CD4-positive, alpha-beta T cell (primary cell): Measurements from ENCODE around the gene TMEM43. TPM values are rescaled to one million over a fixed set of nuclear protein-coding genes. Genes with fewer than 3 reads are reported as not detected.

ENCODE experiments used
- ATAC-seq: fragments of 200-7000 bp; cut with Tn5 transposase; one replicate; pipeline ENCODE4 v1.10.0; 2022; ENCODE audit warnings: mild to moderate bottlenecking; ENCODE audit not compliant: poor library complexity
- CTCF ChIA-PET: fragments of 350-600 bp; sonication (Branson Sonifier 250); formaldehyde crosslinking; loops from one replicate; lab custom pipeline; 2021; ENCODE audit warnings: antibody characterized with exemption, inconsistent platforms; lab: Charles Lee
- POLR2A ChIA-PET: fragments of 350-600 bp; sonication (Branson Sonifier 250); formaldehyde crosslinking; loops from one replicate; lab custom pipeline; 2021; ENCODE audit warnings: antibody characterized with exemption, inconsistent platforms; lab: Charles Lee
- DNase-seq, 14 experiments: peaks; one replicate each; pipeline ENCODE4 v3.0.0-alpha.2; 2013 to 2020; ENCODE audit warnings: mixed read lengths in 2 of 14
- H3K27ac ChIP-seq, 2 donors: one replicate each; pipeline versions ENCODE4 v1.5.1 to v1.7.0; 2013; ENCODE audit warnings: low read length in 2 of 2, low read depth in 1 of 2, mild to moderate bottlenecking in 1 of 2
- H3K27me3 ChIP-seq, 2 experiments: 1 replicate in 1 of 2; 2 replicates in 1 of 2; pipeline versions ENCODE4 v1.6.1 to v1.7.0; 2013; ENCODE audit warnings: low read length in 2 of 2, control low read depth in 1 of 2, mild to moderate bottlenecking in 1 of 2, moderate library complexity in 1 of 2; ENCODE audit not compliant: insufficient read depth in 2 of 2, control insufficient read depth in 1 of 2
- H3K36me3 ChIP-seq: one replicate; pipeline ENCODE4 v1.6.1; 2013; ENCODE audit warnings: low read length, control low read depth; ENCODE audit not compliant: insufficient read depth
- H3K4me1 ChIP-seq: one replicate; pipeline ENCODE4 v1.6.1; 2013; ENCODE audit warnings: low read length, control low read depth; ENCODE audit not compliant: insufficient read depth
- H3K4me3 ChIP-seq: one replicate; pipeline ENCODE4 v1.5.1; 2013; ENCODE audit warnings: mild to moderate bottlenecking, low read length, moderate library complexity
- H3K9me3 ChIP-seq, 2 experiments: 1 replicate in 1 of 2; 2 replicates in 1 of 2; pipeline versions ENCODE4 v1.6.1 to v1.7.0; 2013; ENCODE audit warnings: low read length in 2 of 2, mild to moderate bottlenecking in 2 of 2, control low read depth in 1 of 2, moderate library complexity in 1 of 2; ENCODE audit not compliant: control insufficient read depth in 1 of 2, insufficient read depth in 1 of 2
- H3K27ac Mint-ChIP-seq: one replicate; pipeline ENCODE4 v1.8.0; 2020; ENCODE audit warnings: mixed read lengths
- H3K27me3 Mint-ChIP-seq: one replicate; pipeline ENCODE4 v1.8.0; 2021; ENCODE audit warnings: mixed read lengths
- H3K36me3 Mint-ChIP-seq: one replicate; pipeline ENCODE4 v1.8.0; 2021; ENCODE audit warnings: low read depth, mixed read lengths
- H3K4me1 Mint-ChIP-seq: one replicate; pipeline ENCODE4 v1.8.0; 2021; ENCODE audit warnings: low read depth, mixed read lengths
- H3K4me3 Mint-ChIP-seq: one replicate; pipeline ENCODE4 v1.8.0; 2020; ENCODE audit warnings: mild to moderate bottlenecking, mixed read lengths
- H3K9me3 Mint-ChIP-seq: one replicate; pipeline ENCODE4 v1.8.0; 2020; ENCODE audit warnings: mixed read lengths
- intact Hi-C, 2 experiments: fragments of 100-400 bp; cut with DNase I in 1 of 2; cut with micrococcal nuclease in 1 of 2; formaldehyde crosslinking; loops; one replicate each; pipeline versions ENCODE4 v1.15.1 to v1.9.0; 2023 to 2025; cut with DNase I, micrococcal nuclease
- total RNA-seq, 174 experiments: library from RNA in 2 of 174; stranded (reverse) in 2 of 174; gene quantifications; one replicate each; pipeline ENCODE4 v1.2.3 and lab custom pipeline; 2021 to 2026
- TF ChIP-seq, protein P1 (sequence below): fragments of 200-600 bp; IDR thresholded peaks from one replicate; pipeline ENCODE4 v1.8.0; 2022; ENCODE audit warnings: antibody characterized with exemption, mild to moderate bottlenecking

Gene TMEM43
- total RNA-seq, 2 experiments from 2014 or later: 24.8 to 27.6 TPM

DNA sequence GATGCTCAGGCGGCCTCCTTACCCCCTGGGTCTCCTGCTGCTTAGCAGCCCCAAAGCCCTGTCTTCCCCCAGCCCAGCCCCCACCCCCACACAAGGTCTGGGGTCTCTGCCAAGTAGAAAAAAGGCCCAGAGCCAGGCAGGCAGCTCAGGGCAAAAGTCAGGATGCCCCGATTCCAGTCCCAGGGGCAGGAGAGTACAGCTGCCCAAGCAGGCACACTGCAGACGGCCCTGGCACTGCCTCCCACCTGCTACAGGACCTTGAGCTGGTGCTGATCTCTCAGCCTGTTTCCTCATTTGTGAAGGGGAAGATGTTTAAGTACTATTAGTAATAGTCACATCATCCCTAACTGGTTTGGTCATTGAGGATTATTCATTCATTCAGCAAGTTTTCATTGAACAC lies 12.6 kb downstream of the TMEM43 start:
- H3K36me3 ChIP-seq: peaks cover 89% of the 10 kb centered on the region
- no peak for ATAC-seq
- CTCF ChIA-PET: no interaction called here

DNA sequence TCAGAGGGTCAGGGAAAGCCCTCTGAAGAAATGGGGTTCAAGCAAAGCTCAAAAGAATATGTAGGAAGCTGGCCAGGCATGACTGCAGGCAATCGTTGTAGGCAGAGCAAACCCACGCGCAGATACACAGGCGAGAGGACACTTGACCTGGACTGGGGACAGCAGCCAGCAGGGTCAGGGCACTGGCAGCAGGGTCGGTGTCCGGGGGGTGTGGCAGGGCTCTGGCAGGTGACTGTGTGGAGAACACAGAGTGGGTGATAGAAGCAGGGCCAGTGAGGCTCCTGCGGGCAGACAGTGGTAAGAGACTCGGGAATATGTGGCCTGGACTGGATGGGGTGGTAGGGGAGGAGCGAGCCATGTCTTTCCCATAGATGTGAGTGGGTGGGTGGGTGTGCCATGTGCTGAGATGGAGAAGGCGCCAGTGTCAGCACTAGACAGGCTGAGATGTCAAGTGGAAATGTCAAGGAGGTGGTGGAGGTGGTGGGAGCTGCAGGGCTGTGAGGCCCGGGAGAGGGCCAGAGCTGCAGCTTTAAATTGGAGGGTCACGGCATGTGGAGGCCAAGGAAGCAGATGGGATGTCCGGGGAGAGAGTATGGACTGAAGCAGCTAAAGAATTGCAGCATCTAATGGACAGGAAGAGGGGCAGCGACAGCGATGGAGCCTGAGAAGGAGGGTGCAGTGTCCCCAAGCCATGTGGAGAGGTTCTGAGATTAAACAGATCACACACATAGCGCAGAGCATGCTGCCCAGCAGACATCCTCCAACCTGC lies 13.4 kb downstream of the TMEM43 start:
- peak overlapping the region; percentile 76 for H3K27ac Mint-ChIP-seq
- no peak for DNase-seq
- H3K4me3 Mint-ChIP-seq: no peak overlapping the region
- TF ChIP-seq, protein P1, sequence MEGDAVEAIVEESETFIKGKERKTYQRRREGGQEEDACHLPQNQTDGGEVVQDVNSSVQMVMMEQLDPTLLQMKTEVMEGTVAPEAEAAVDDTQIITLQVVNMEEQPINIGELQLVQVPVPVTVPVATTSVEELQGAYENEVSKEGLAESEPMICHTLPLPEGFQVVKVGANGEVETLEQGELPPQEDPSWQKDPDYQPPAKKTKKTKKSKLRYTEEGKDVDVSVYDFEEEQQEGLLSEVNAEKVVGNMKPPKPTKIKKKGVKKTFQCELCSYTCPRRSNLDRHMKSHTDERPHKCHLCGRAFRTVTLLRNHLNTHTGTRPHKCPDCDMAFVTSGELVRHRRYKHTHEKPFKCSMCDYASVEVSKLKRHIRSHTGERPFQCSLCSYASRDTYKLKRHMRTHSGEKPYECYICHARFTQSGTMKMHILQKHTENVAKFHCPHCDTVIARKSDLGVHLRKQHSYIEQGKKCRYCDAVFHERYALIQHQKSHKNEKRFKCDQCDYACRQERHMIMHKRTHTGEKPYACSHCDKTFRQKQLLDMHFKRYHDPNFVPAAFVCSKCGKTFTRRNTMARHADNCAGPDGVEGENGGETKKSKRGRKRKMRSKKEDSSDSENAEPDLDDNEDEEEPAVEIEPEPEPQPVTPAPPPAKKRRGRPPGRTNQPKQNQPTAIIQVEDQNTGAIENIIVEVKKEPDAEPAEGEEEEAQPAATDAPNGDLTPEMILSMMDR: no peak
- Histone ChIP-seq H3K27ac (no peak overlapping the region), H3K9me3 (no peaks in the 10 kb centered on the region), H3K4me1 (peaks cover 33% of the 10 kb centered on the region), H3K36me3 (peaks cover 80% of the 10 kb centered on the region), H3K27me3 (no peaks in the 10 kb centered on the region), H3K4me3 (no peak overlapping the region)
- ChIA-PET POLR2A (interaction anchor here (0.6 to 1.7 kb wide), 2 partner anchors 14 to 23 kb away, joined by 3 to 4 read pairs; partner anchors contain the start of gene CHCHD4), CTCF (no interaction called here)
- no peaks in the 10 kb centered on the region for H3K9me3 Mint-ChIP-seq
- H3K27me3 Mint-ChIP-seq: no peaks in the 10 kb centered on the region
- H3K4me1 Mint-ChIP-seq: peaks cover 35% of the 10 kb centered on the region
- no peak for ATAC-seq
- H3K36me3 Mint-ChIP-seq: peaks cover 79% of the 10 kb centered on the region
- intact Hi-C loops: no loop called here

More for the DNA sequence above, 12.6 kb downstream of the TMEM43 start:
- H3K27ac ChIP-seq: no peak overlapping the region
- Mint-ChIP-seq H3K27ac (no peak overlapping the region), H3K27me3 (no peaks in the 10 kb centered on the region), H3K36me3 (peaks cover 80% of the 10 kb centered on the region), H3K9me3 (no peaks in the 10 kb centered on the region), H3K4me3 (no peak overlapping the region), H3K4me1 (peaks cover 26% of the 10 kb centered on the region)
- H3K4me1 ChIP-seq: peaks cover 25% of the 10 kb centered on the region
- intact Hi-C loops: no loop called here
- H3K4me3 ChIP-seq: no peak overlapping the region
- POLR2A ChIA-PET: interaction anchor here (0.9 kb wide), 1 partner anchor 13 kb away, joined by 6 read pairs; the partner anchor contains the start of genes CHCHD4 and TMEM43
- TF ChIP-seq, protein P1: no peak
- no peaks in the 10 kb centered on the region for H3K27me3 ChIP-seq
- no peaks in the 10 kb centered on the region for H3K9me3 ChIP-seq
- DNase-seq: no peak

DNA sequence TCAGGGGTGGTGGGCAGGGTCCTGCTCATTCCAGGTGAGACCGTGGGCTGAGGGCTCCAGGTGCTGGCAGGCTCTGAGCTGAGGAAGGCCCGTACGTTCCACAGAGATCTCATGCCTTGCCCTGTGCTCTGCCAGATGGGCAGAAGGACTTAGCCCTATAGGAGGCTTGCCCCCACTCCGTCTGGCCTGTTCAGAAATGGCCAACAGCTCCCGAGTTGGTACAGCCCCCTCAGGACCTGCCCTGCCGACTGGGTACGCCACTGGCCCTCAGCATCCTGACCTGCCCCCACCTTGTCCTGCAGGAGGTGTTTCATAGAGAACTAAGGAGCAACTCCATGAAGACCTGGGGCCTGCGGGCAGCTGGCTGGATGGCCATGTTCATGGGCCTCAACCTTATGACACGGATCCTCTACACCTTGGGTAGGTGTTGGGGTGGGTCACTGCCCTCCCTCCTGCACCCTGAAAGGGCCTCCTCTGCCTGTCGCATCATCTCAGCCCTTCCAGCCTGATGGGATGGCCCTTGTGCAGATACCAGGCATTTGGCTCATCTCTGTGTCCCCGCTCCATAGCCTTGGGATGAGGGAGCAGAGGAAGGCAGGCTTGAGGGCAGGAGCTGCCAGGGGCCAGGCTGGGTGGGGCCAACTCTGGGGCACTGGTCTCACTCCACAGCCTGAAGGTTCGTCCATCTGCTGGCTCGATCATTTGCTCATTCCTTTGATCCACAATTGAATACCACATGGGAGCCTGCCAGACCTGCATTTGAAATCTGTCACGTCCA lies 14.2 kb downstream of the TMEM43 start:
- Histone ChIP-seq H3K36me3 (peaks cover 73% of the 10 kb centered on the region), H3K27ac (no peak overlapping the region), H3K27me3 (no peaks in the 10 kb centered on the region), H3K4me3 (no peak overlapping the region), H3K9me3 (no peaks in the 10 kb centered on the region), H3K4me1 (peaks cover 39% of the 10 kb centered on the region)
- Mint-ChIP-seq H3K9me3 (no peaks in the 10 kb centered on the region), H3K36me3 (peaks cover 73% of the 10 kb centered on the region), H3K27ac (peak overlapping the region; percentile 76), H3K4me3 (no peak overlapping the region), H3K4me1 (peaks cover 41% of the 10 kb centered on the region), H3K27me3 (no peaks in the 10 kb centered on the region)
- TF ChIP-seq, protein P1: no peak
- POLR2A ChIA-PET: interaction anchor here (1.7 to 8.7 kb wide), 2 partner anchors 15 to 40 kb away, joined by 4 to 106 read pairs; partner anchors contain the start of genes CHCHD4, LSM3 and XPC
- CTCF ChIA-PET: no interaction called here
- intact Hi-C loops: no loop called here
- ATAC-seq (no peak), DNase-seq (peak in 1 of 14 experiments; percentile 21)
